Measurements from ENCODE around the gene GATM.
"Not testable (repeated sequence)": the region's sequence is repeated elsewhere in the genome, so short reads cannot be mapped to it uniquely, and the experiment has no call there.

The GATM gene

DNA sequence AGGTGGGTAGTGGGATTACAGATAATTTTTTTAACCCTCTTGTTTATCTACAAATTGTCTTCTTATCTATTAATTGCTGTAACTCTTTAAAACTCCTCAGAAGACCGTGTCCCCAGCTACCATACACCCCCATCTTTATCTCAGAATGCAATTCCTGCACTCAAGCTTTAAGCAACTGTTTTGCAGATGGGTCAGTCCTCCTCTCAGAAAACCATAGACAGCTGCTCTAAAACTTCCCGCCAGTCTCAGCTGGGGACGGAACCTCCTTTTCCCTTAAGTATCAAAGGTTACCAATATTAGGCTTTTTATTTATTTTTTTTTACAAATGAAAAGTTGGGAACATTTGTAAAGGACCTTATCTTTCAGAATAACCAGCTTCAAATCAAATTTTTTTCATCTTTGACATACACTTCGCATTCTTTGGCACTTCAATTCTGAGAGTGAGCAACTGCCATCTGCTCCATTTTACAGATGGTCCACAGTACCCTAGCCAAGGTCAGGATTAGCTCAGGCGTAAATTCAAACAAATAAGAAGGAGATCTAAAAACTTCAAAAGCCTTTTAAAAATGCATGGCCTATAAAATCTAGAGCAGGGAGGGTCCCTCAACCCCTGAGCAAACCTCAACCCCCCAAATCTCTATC, 1.3 kb downstream of the GATM start:
- H3K4me3 ChIP-seq (replicated peaks; ENCODE audit: low read depth, low read length), result no peak overlapping the region
- TF ChIP-seq, protein P1, sequence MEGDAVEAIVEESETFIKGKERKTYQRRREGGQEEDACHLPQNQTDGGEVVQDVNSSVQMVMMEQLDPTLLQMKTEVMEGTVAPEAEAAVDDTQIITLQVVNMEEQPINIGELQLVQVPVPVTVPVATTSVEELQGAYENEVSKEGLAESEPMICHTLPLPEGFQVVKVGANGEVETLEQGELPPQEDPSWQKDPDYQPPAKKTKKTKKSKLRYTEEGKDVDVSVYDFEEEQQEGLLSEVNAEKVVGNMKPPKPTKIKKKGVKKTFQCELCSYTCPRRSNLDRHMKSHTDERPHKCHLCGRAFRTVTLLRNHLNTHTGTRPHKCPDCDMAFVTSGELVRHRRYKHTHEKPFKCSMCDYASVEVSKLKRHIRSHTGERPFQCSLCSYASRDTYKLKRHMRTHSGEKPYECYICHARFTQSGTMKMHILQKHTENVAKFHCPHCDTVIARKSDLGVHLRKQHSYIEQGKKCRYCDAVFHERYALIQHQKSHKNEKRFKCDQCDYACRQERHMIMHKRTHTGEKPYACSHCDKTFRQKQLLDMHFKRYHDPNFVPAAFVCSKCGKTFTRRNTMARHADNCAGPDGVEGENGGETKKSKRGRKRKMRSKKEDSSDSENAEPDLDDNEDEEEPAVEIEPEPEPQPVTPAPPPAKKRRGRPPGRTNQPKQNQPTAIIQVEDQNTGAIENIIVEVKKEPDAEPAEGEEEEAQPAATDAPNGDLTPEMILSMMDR (IDR thresholded peaks at IDR 0.05; ENCODE audit: low read length, missing control alignments), result no peak
- DNase-seq (ENCODE audit: low read depth), result no peak

DNA sequence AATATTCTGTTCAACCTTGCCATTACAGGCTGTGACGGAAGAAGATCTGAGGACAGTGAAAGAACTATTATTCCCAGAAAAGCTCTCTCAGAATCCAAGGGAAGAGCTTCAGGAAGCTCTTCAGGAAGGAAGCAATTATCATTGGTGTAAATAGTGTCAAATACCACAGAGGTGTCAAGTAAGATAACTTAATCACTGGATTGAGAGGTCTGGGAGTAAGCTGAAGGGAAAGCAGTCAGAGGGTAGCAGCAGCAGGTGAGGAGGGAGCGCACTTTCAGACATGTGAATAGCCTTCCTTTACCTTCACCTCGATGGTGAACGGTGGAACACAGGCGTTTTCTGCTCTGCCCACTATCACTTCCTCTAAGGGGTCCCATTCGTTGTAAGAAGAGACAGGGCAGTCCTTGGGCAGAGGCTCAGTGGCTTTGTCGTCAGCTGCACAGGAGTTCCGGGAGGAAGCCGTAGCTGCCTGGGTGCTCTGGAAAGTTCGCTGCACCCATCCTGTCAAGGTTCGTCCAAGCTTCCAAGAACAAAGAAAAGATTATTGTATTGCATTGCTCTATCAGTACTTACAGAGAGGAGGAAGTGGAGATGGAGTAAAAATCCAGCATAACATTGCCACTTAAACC, 1.9 kb downstream of the GATM start:
- DNase-seq (ENCODE audit: low read depth), result no peak
- H3K4me3 ChIP-seq (replicated peaks; ENCODE audit: low read depth, low read length), result no peak overlapping the region
- TF ChIP-seq, protein P1 (IDR thresholded peaks at IDR 0.05; ENCODE audit: low read length, missing control alignments), result no peak

DNA sequence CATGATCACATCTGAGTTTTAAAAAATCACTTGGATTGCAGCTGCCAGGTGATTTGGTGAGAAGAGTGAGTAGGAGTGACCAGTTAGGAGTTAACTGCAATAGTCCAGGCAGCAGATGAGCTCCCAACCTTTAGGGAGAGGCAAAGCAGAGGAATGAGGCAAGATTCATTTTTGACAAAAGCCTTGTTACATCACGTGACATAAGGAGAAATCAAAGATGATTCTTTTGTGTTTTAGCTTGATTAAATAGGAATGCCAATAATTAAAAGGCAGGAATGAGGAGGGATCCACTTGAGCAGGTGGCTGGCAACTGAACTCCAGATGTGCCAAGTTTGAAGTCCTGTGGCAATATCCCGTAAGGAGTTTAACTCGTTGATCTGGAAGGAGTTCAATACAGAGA, 2.5 kb downstream of the GATM start:
- TF ChIP-seq, protein P1 (IDR thresholded peaks at IDR 0.05; ENCODE audit: low read length, missing control alignments), result no peak
- no peak for DNase-seq (ENCODE audit: low read depth)
- no peak overlapping the region for H3K4me3 ChIP-seq (replicated peaks; ENCODE audit: low read depth, low read length)

DNA sequence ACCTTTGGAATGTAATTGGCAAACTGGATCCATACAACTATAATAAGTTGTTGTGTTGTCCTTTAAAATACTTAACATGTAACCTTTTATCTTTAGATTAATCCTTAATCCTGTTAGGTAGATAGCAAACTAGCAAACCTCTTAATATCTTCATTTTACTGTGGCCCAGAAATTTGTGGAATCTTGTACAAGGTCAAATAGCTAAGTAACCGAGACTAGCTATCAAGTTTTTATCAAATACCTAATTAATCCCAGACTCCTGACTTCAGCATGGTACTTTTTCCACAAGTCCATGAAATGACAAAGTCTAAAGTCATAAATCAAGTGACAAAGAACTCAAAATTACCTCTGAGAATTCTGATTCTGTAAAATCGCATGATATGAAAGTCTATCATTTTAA, 4.4 kb downstream of the GATM start:
- TF ChIP-seq, protein P1 (IDR thresholded peaks at IDR 0.05; ENCODE audit: low read length, missing control alignments), result no peak
- no peak for DNase-seq (ENCODE audit: low read depth)
- no peak overlapping the region for H3K4me3 ChIP-seq (replicated peaks; ENCODE audit: low read depth, low read length)

DNA sequence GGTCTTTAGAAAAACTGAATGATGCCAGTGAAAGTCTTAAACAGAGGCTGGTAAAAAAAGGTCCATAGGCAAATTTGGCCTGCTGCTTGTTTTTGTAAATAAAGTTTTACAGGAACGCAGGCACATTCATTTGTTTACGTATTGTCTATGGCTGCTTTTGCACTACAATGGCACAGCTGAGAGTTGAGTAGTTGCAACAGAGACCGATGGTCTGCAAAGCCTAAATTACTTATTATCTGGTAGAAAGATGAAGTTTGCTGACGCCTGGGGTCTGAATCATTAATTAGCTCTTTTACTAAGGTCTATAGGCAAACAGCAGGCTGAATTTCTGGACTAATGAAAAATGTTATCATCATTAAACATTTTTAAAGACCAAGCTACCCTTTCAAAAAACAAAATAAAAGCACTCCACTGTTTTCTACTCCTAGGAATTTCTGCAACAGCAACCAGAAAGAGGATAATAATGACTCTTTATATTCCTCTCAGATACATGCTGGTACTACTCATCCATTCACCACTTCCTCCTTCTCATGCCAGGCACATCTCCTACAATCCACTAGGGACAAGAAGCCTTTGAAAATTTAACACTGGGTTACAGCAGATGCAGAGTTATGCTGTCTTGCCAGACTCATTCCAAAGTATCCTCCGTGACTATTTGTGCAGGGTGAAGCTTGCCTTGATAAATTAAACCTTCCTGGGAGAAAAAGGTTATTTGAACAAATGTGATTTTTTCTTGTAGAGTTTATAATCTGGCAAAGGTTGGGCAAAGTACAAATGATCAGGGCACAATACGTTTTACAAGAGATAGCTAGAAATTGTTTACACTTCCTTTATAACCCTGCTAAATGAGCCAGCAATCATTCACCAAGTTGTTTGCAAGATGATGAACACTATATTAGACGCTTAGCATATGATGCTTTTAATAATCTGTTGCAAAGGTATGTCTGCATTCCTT, 6.0 kb downstream of the GATM start:
- TF ChIP-seq, protein P1 (IDR thresholded peaks at IDR 0.05; ENCODE audit: low read length, missing control alignments), result no peak
- no peak overlapping the region for H3K4me3 ChIP-seq (replicated peaks; ENCODE audit: low read depth, low read length)
- DNase-seq (ENCODE audit: low read depth), result no peak

DNA sequence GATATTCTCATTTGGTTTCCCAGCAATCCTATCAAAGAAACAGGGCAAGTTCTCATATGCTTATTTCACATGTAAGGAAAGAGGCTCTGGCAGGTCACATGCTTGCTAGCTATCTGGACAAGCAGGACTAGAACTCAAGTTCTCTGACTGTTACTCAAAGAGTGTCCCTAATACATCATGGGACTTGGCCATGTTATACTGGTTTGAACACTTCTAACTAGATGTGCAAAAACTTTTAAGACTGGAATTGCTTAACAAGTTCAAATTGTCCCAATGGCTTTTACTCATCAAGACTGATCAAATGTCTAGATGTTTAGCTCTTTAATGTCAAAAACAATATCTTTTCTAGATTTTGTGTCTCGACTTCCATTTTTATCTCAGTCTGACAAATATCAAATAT, 6.8 kb downstream of the GATM start:
- TF ChIP-seq, protein P1 (IDR thresholded peaks at IDR 0.05; ENCODE audit: low read length, missing control alignments), result no peak
- DNase-seq (ENCODE audit: low read depth), result no peak
- H3K4me3 ChIP-seq (replicated peaks; ENCODE audit: low read depth, low read length), result no peak overlapping the region

DNA sequence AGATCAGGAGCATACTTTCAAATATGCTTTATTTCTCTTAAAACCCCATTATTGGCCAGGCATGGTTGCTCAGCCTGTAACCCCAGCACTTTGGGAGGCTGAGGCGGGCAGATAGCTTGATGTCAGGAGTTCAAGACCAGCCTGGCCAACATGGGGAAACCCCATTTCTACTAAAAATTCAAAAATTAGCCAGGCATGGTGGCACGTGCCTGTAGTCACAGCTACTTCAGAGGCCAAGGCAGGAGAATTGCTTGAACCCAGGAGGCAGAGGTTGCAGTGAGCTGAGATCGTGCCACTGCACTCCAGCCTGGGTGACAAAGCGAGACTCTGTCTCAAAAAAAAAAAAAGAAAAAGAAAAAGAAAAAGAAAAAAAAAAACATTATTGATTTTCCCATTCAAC, 8.3 kb downstream of the GATM start:
- not testable (repeated sequence) for DNase-seq (ENCODE audit: low read depth); H3K4me3 ChIP-seq (replicated peaks; ENCODE audit: low read depth, low read length)

DNA sequence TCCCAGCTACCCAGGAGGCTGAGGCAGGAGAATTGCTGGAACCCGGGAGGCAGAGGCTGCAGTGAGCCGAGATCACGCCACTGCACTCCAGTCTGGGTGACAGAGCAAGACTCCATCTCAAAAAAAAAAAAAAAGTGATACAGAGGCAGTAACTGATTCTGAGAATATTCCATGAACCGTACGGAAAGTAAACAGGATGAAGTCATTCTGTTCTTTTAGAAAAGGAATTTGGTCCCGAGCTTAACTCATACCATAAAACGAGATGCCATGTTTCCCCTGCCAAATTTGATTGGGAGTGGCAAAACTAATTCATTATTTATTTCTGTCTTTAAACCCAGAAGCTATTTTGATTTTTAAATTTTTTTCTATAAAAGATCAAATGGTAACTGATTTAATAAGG, 11.1 kb downstream of the GATM start:
- not testable (repeated sequence) for H3K4me3 ChIP-seq (replicated peaks; ENCODE audit: low read depth, low read length); DNase-seq (ENCODE audit: low read depth)
